CD4-positive, alpha-beta T cell treated with Interleukin-6 for 4 hours (primary cell): Measurements from ENCODE around the gene AKAP10.
"Not testable (repeated sequence)": the region's sequence is repeated elsewhere in the genome, so short reads cannot be mapped to it uniquely, and the experiment has no call there.

Experiments
- DNase-seq: peaks from one replicate; pipeline ENCODE4 v3.0.0-alpha.2; 2020; ENCODE audit warnings: mixed read lengths

AKAP10 gene

DNA sequence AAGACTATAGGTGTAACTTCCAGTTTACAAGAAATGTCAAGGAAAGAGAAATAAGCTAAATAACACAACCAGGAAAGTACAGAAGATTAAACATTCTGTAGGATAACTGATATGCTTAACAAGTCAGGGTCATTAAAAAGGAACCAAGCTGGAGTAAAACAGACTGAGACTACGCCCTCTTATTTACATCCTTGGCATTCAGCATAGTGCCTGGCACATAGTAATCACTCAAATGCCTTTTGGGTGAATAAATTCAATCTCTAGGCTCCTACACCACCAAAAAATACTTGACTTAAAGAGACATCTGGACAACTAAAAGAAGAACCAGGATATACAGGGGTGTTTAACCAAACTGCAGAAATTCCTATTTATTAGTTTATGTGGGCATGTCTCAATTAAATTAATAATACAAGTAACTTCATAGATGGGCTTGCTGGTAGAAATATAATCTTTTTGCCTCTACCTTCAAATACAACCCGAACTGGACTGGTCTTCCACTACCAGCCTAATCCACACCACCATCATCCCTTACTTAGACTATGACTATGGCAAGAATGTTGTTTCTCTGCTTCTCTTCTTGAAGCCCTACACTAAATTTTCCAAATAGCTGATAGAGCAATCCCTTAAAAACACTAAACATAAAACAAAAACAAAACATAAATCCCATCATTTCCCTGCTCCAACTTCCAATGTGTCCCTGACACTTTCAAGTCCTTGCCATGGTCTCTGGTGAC lies 62.2 kb downstream of the AKAP10 start:
- DNase-seq = no peak

DNA sequence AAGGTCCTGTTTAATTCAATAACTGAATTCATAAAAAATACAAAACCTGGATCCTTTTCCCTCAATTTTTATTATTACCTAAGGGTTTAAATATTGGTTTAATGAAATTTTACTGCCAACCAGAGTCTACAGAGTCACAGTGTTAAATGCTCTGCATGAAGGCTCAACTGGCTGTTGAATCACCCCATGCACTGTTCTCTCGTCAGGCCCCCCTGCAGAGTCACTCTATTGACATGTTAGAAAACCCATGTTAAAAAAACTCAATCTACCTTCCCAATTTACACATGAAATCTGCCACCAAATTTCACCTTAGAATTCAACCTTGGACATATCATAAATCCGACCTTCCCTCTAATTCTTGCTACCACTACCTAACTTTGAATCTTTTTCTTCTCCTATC lies 66.6 kb downstream of the AKAP10 start:
- no peak for DNase-seq

- DNase-seq = no peak
Observed at GRCh38 chr17:19909139-19909538, 68.5 kb downstream of the AKAP10 start.

DNA sequence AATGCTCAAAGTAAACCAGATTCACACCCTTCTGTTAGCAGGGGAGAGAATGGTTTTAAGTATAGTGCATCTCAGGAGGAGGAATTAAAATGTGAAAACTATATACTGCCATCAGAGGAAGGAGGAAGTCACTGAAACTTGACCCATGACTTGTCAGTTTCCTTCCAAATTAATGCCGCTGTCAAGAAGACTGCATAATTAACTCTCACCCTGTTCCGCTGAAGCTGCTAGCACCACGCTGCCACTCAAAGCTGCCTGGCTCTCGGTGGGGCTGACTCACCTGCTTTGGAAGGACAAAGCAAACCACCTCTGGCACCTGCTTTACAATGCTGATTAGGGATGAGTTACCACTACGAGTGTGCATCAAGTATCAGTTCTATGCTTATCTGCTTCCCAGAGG lies 72.1 kb downstream of the AKAP10 start:
- no peak for DNase-seq

GRCh38 chr17:19904924-19905323 lies 72.7 kb downstream of the AKAP10 start:
- DNase-seq = no peak

DNA sequence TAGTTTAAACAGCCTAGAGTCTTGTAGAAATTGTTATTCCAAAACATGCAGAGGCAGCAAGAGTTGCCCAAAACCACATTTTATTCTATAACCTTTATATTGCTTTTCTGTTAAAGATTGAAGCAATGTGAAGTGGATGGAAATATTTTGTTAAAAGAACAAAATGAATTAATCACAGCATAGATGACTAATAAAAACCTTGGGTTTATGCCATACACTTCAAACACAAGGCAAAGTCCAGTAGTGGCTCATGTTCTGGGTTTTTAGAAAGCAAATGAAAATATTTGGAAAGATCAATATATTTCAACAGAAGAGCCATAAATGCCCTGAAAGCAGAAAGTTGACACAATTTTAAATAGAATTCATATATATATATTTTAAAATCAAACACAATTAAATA lies 73.2 kb downstream of the AKAP10 start:
- no peak for DNase-seq

DNA sequence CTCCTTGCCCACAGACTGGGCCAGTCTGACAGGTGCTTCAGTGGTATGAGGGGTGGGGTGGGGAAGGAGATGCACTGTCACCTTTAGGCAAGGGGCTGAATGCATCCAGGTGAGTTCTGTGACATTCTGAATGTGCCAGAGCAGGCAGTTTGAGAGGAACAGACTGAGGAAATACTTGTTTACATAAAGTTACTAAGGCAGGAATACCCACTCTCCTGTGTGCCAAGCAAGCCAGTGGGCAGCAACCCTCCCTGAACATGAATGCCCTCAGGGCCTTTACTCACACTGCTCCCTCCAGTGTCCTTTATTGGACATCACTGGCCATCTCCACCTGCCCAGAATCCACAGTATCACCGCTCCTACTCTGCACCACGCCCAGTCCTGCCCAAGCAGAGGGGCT lies 76.8 kb downstream of the AKAP10 start:
- DNase-seq = no peak

GRCh38 chr17:19897903-19898302 lies 79.7 kb downstream of the AKAP10 start:
- no peak for DNase-seq

GRCh38 chr17:19897090-19897837 lies 80.4 kb downstream of the AKAP10 start:
- no peak for DNase-seq

GRCh38 chr17:19896679-19897078 lies 80.9 kb downstream of the AKAP10 start:
- DNase-seq = no peak

GRCh38 chr17:19890554-19890953 lies 87.1 kb downstream of the AKAP10 start:
- not testable (repeated sequence) for DNase-seq

DNA sequence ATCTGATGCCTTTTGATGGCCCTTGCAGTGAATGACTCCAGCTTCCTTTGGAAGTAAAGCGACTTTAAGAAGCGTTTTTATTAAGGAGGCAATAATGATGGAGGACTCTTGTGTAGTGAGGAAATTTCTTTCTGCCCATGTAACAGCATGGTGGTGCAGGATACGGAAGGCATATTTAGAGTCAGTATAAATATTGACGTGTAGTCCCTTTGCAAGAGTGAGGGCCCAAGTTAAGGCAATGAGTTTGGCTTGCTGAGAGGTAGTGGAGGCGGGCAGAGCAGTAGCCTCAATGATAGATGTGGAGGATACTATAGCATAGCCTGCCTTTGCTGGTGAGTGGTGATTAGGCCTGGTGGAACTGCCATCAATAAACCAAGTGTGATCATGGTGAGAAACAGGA lies 87.6 kb downstream of the AKAP10 start:
- not testable (repeated sequence) for DNase-seq

- no peak for DNase-seq
Observed at GRCh38 chr17:19886116-19886515, 91.5 kb downstream of the AKAP10 start.

GRCh38 chr17:19883537-19884215 lies 94.0 kb downstream of the AKAP10 start:
- no peak for DNase-seq

- DNase-seq = no peak
Observed at GRCh38 chr17:19880393-19880792, 97.2 kb downstream of the AKAP10 start.

DNA sequence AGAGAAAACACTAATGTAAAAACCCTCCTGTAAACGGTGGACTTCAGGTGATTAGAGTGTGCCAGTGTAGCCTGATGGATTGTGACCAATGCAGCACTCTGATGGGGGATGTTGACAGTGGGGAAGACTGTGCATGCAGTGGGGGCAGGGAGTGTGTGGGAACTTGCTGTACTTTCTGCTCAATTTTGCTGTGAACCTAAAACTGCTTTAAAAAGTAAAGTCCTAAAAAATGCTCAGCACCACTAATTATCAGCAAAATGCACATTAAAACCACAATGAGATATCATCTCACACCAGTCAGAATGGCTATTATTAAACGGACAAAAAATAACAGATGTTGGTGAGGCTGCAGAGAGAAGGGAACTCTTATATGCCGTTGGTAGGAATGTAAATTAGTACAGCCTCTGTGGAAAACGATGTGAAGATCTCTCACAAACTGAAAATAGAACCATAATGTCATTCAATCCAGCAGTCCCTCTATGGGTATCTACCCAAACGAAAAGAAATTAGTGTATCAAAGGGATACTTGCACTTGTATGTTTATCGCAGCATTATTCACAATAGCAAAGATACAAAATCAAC lies 100.2 kb downstream of the AKAP10 start:
- peak; percentile 24 for DNase-seq

DNA sequence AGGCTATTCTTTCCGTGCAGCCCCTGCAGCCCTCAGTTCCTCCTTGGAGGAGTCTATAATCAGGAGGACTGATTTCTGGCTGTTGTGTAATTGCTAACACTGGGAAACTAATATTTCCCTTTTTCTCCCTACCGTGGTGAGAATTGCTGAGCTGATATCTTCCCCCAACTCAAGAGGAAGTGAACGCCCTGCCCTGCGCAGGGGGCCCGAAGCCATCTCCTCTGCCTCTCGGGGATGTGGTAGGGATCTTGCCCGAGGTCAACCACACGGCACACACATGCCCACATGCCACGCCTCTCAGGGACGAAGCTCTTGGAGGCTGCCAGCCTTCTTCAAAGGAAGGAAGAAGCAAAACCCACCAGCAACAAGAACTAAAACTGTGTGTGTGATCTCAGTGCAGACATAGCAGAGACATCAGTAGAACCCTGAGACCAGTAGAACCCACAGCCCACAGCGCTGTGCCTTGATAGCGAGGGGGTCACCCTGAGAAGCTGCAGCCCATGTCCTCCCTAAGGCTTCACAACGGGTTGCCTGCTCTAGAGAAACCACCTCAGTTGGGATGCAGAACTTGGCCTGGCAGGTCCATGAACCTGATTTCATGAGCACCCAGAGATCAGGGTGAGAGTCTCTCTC lies 101.0 kb downstream of the AKAP10 start:
- DNase-seq = peak; percentile 70

DNA sequence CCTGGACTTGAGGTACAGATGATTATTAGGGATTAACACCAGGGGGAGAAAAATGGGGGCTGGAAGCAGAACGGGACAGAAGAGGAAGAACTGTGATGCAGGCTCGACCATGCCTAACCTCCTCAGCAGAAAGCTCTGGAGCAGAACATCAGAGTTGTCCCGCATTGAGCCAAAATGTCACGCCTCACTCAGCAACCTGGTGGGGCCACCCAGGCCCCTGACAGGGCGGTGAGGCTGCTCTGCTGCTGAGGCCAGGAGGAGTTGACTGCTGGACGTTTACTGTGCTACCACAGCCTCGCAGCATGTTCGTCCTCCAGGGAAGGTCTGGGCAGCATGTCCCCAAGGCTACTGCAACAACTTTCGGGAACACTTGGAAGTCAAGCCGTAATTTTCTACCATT lies 103.4 kb downstream of the AKAP10 start:
- DNase-seq = no peak

- DNase-seq = no peak
Observed at GRCh38 chr17:19873346-19873745, 104.3 kb downstream of the AKAP10 start.

DNA sequence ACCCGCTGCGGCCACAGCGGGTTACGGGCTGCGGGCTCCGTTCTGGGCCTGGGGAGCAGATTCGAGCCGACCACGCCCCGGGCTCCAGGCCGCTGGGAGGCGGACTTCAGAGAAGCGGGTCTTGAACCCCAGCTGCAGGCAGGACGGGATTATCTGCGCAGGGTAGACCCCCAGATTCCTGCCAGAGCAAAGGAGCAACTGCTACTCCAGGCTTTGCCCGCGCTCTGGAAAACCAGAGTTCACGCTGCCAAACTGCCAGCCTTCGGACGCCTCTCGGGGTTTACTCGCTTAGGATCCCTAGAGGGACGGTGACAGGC lies 109.6 kb downstream of the AKAP10 start:
- DNase-seq = no peak

- DNase-seq = peak; percentile 62
Observed at GRCh38 chr17:19867329-19868078, 110.1 kb downstream of the AKAP10 start, which contains the start of gene ULK2. ULK2 (minus strand) TSS chr17:19867936; CDS start chr17:19867417, 519 bp downstream.

DNA sequence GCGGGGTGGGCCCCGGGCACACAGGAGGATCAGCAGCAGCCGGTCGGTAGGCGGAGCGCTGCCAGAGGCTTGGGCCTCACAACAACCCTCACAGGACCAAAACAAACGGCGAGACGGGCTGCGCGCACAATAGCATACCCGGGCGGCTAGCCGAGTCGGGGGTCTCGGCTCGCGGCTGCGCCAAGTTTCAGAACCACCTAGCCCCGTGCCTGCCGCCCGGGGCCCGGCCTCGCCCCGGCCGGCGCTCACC lies 110.6 kb downstream of the AKAP10 start:
- peak; percentile 68 for DNase-seq

- no peak for DNase-seq
Observed at GRCh38 chr17:19865021-19865420, 112.6 kb downstream of the AKAP10 start.
